Psoas muscle (tissue), 8 donors: ENCODE results near the gene OR52E4. TPM values are rescaled to one million over a fixed set of nuclear protein-coding genes. Genes with fewer than 3 reads are reported as not detected.

Experiments
- ATAC-seq, 4 donors: fragments of 200-7000 bp; cut with Tn5 transposase; one replicate each; pipeline ENCODE4 v1.9.1; 2020; ENCODE audit warnings: moderate library complexity in 3 of 4, mild to moderate bottlenecking in 2 of 4
- DNase-seq, 2 donors: peaks; one replicate each; pipeline ENCODE4 v3.0.0-alpha.2; 2020
- H3K27ac ChIP-seq: fragments of 200-600 bp; one replicate; pipeline ENCODE4 v1.8.0; 2022
- H3K27me3 ChIP-seq, 3 donors: fragments of 200-600 bp in 1 of 3; one replicate each; pipeline versions ENCODE4 v1.6.1 to v1.8.0; 2013 to 2022; ENCODE audit warnings: low read length in 2 of 3, mild to moderate bottlenecking in 2 of 3, moderate library complexity in 1 of 3; ENCODE audit not compliant: insufficient read depth in 3 of 3
- H3K36me3 ChIP-seq, 2 donors: fragments of 200-600 bp in 1 of 2; one replicate each; pipeline versions ENCODE4 v1.6.1 to v1.8.0; 2013 to 2022; ENCODE audit warnings: low read depth in 1 of 2, mild to moderate bottlenecking in 1 of 2, moderate library complexity in 1 of 2; ENCODE audit not compliant: insufficient read depth in 1 of 2
- H3K4me1 ChIP-seq: fragments of 200-600 bp; one replicate; pipeline ENCODE4 v1.8.0; 2022
- H3K4me3 ChIP-seq: fragments of 200-600 bp; one replicate; pipeline ENCODE4 v1.8.0; 2022; ENCODE audit warnings: mild to moderate bottlenecking
- H3K9me3 ChIP-seq: fragments of 200-600 bp; one replicate; pipeline ENCODE4 v1.8.0; 2022
- CTCF ChIP-seq: fragments of 200-600 bp; IDR thresholded peaks from one replicate; pipeline ENCODE4 v1.8.0; 2022; ENCODE audit warnings: antibody characterized with exemption
- WGBS, 3 donors: extraction: QIAGEN DNeasy Blood & Tissue Kit; methylation state at CpG; one replicate each; pipeline versions ENCODE4 v1.1.6 to v1.1.7; 2013; 5-methylcytosine and 5-hydroxymethylcytosine counted together
- intact Hi-C, 2 donors: fragments of 100-400 bp; cut with DNase I; formaldehyde crosslinking; loops; one replicate each; pipeline versions ENCODE4 v1.11.0 to v1.14.2; 2022
- polyA plus RNA-seq, 3 donors: library from polyadenylated mRNA; stranded (reverse); fragments of 200-250 nt; gene quantifications; one replicate each; pipeline ENCODE4 v1.2.3, GENCODE V29; 2013
- total RNA-seq, 4 donors: library from RNA; stranded (reverse); fragmentation: NEBNext Ultra II Directional in 2 of 4; extraction: Animal tissue kit (Norgen Biotek cat#: 25700) in 2 of 4; gene quantifications; one replicate each; pipeline versions ENCODE4 v1.2.1 to v1.2.4, GENCODE V29; 2021 to 2023
- donor health status: healthy with polysubstance abuse.
- donor health status: DM: no; HTN: no; CAD: no; lungs with moderate emphysema.
- donor health status: Bipolar disorder and iron deficiency.
- donor health status: healthy.
- donor health status: DM: yes; HTN: yes; CAD: no.
- donor health status: DM: no; HTN: no; CAD: no.
- donor health status: DM: no; HTN: no; CAD: no.
- donor health status: DM: yes; HTN: yes; CAD: no.

OR52E4 gene
- total and polyA plus RNA-seq, 7 donors, result not detected

GRCh38 chr11:5931061-5931460 is 50.6 kb downstream of the OR52E4 start:
- no peak overlapping the region for H3K27ac ChIP-seq
- no peaks in the 10 kb centered on the region for H3K9me3 ChIP-seq
- no peaks in the 10 kb centered on the region for H3K27me3 ChIP-seq
- 89 to 96% (median 93%) methylated on average over 8 of the region's 8 CpGs for WGBS, 3 donors
- DNase-seq (no peak), ATAC-seq (no peak)
- intact Hi-C loops, result no loop called here
- H3K4me3 ChIP-seq, result no peak overlapping the region
- no peaks in the 10 kb centered on the region for H3K4me1 ChIP-seq
- no peak for TF ChIP-seq CTCF
- no peaks in the 10 kb centered on the region for H3K36me3 ChIP-seq

- intact Hi-C loops, result no loop called here
- 94 to 95% (median 95%) methylated on average over 11 of the region's 11 CpGs for WGBS, 3 donors
These were observed 52.2 kb downstream of the OR52E4 start for GRCh38 chr11:5932671-5933070.

GRCh38 chr11:5933116-5933515 is 52.7 kb downstream of the OR52E4 start:
- no peak for ATAC-seq
- WGBS, 3 donors, result 87 to 94% (median 91%) methylated on average over 10 of the region's 10 CpGs

More at GRCh38 chr11:5932671-5933070, 52.2 kb downstream of the OR52E4 start:
- DNase-seq, result no peak
- no peaks in the 10 kb centered on the region for H3K4me1 ChIP-seq
- H3K27ac ChIP-seq, result no peak overlapping the region
- H3K9me3 ChIP-seq, result no peaks in the 10 kb centered on the region
- TF ChIP-seq CTCF, result no peak
- no peaks in the 10 kb centered on the region for H3K27me3 ChIP-seq
- H3K4me3 ChIP-seq, result no peak overlapping the region
- no peaks in the 10 kb centered on the region for H3K36me3 ChIP-seq
- no peak for ATAC-seq

More at GRCh38 chr11:5933116-5933515, 52.7 kb downstream of the OR52E4 start:
- H3K36me3 ChIP-seq, result no peaks in the 10 kb centered on the region
- DNase-seq, result no peak
- H3K9me3 ChIP-seq, result no peaks in the 10 kb centered on the region
- H3K4me1 ChIP-seq, result no peaks in the 10 kb centered on the region
- H3K27ac ChIP-seq, result no peak overlapping the region
- H3K27me3 ChIP-seq, result no peaks in the 10 kb centered on the region
- no peak for TF ChIP-seq CTCF
- intact Hi-C loops, result no loop called here
- H3K4me3 ChIP-seq, result no peak overlapping the region

Other genes with a start within 250 kb of the OR52E4 start
- 1 to 10 TPM; 1.1 to 6.3 (median 3.0) TPM for gene TRIM5, start 195.6 kb upstream of the OR52E4 start, total RNA-seq
- gene TRIM5, start 195.6 kb upstream of the OR52E4 start, polyA plus RNA-seq, result 1 to 10 TPM in 2 of 3 donors, under 1 TPM in 1; 0.98 to 2.6 (median 1.6) TPM
- gene TRIM22, start 190.8 kb upstream of the OR52E4 start, total RNA-seq, result 10 to 100 TPM in 1 of 4 donors, 1 to 10 TPM in 3; 6.2 to 12.4 (median 7.9) TPM
- 1 to 10 TPM; 5.1 to 5.6 (median 5.5) TPM for gene TRIM22, start 190.8 kb upstream of the OR52E4 start, polyA plus RNA-seq
- not detected for gene OR56B1, start 144.2 kb upstream of the OR52E4 start, total RNA-seq
- gene OR56B1, start 144.2 kb upstream of the OR52E4 start, polyA plus RNA-seq, result not detected
- not detected for gene OR52N4, start 126.4 kb upstream of the OR52E4 start, total RNA-seq
- not detected for gene OR52N4, start 126.4 kb upstream of the OR52E4 start, polyA plus RNA-seq
- not detected for gene OR52N5, start 97.3 kb upstream of the OR52E4 start, total RNA-seq
- gene OR52N5, start 97.3 kb upstream of the OR52E4 start, polyA plus RNA-seq, result not detected
- gene OR52N1, start 89.4 kb upstream of the OR52E4 start, total RNA-seq, result not detected
- not detected for gene OR52N1, start 89.4 kb upstream of the OR52E4 start, polyA plus RNA-seq
- not detected for gene OR52N2, start 71.7 kb upstream of the OR52E4 start, total RNA-seq
- not detected for gene OR52N2, start 71.7 kb upstream of the OR52E4 start, polyA plus RNA-seq
- gene OR52E6, start 38.7 kb upstream of the OR52E4 start, total RNA-seq, result not detected
- not detected for gene OR52E6, start 38.7 kb upstream of the OR52E4 start, polyA plus RNA-seq
- not detected for gene OR52E8, start 22.9 kb upstream of the OR52E4 start, total RNA-seq
- not detected for gene OR52E8, start 22.9 kb upstream of the OR52E4 start, polyA plus RNA-seq
- gene OR52E5, start 12.6 kb downstream of the OR52E4 start, total RNA-seq, result not detected
- gene OR52E5, start 12.6 kb downstream of the OR52E4 start, polyA plus RNA-seq, result not detected
- not detected for gene OR56A3, start 61.6 kb downstream of the OR52E4 start, total RNA-seq
- gene OR56A3, start 61.6 kb downstream of the OR52E4 start, polyA plus RNA-seq, result not detected
- gene OR56A5, start 87.9 kb downstream of the OR52E4 start, total RNA-seq, result not detected
- gene OR56A5, start 87.9 kb downstream of the OR52E4 start, polyA plus RNA-seq, result not detected
- not detected for gene OR52L1, start 106.4 kb downstream of the OR52E4 start, total RNA-seq
- gene OR52L1, start 106.4 kb downstream of the OR52E4 start, polyA plus RNA-seq, result not detected
- not detected for gene OR56A4, start 126.3 kb downstream of the OR52E4 start, total RNA-seq
- gene OR56A4, start 126.3 kb downstream of the OR52E4 start, polyA plus RNA-seq, result not detected
- not detected for gene OR56A1, start 150.1 kb downstream of the OR52E4 start, total RNA-seq
- gene OR56A1, start 150.1 kb downstream of the OR52E4 start, polyA plus RNA-seq, result not detected
- gene OR56B4, start 227.1 kb downstream of the OR52E4 start, total RNA-seq, result not detected
- gene OR56B4, start 227.1 kb downstream of the OR52E4 start, polyA plus RNA-seq, result not detected